GM12878 (cell line): Measurements from ENCODE around the gene INCA1. TPM values are rescaled to one million over a fixed set of nuclear protein-coding genes. Genes with fewer than 3 reads are reported as not detected.

Source experiments
- ATAC-seq: fragments of 200-7000 bp; cut with Tn5 transposase; 3 replicates; pipeline ENCODE4 v1.9.1; 2020; ENCODE audit warnings: mild to moderate bottlenecking, moderate library complexity
- BruUV-seq: library from RNA; stranded (reverse); fragments of 400-500 nt; replicated peaks from 2 replicates; lab custom pipeline; 2021; lab: Mats Ljungman, UMichigan
- CTCF ChIA-PET: fragments of 300-600 bp; sonication (Branson Sonifier 250); formaldehyde crosslinking; extraction: SDS; loops from one replicate; lab custom pipeline; 2021; ENCODE audit warnings: inconsistent platforms; lab: Yijun Ruan, JAX
- POLR2A ChIA-PET: fragments of 350-600 bp; formaldehyde crosslinking; extraction: SDS; loops from one replicate; lab custom pipeline; 2021; ENCODE audit warnings: inconsistent platforms; lab: Charles Lee
- RAD21 ChIA-PET: fragments of 300-600 bp; sonication (Branson Sonifier 250); formaldehyde crosslinking; loops from one replicate; lab custom pipeline; 2023; ENCODE audit warnings: antibody characterized with exemption; ENCODE audit not compliant: unreplicated experiment; lab: Charles Lee
- SMC1A ChIA-PET: fragments of 300-600 bp; sonication (Branson Sonifier 250); formaldehyde crosslinking; loops from one replicate; lab custom pipeline; 2023; ENCODE audit not compliant: unreplicated experiment, uncharacterized antibody; lab: Charles Lee
- DNase-seq: peaks from one replicate; pipeline ENCODE4 v3.0.0-alpha.2; 2011; ENCODE audit warnings: low read depth, low spot score
- FAIRE-seq: peaks from 3 replicates; lab custom pipeline; 2011; peaks lifted over from hg19 to GRCh38; lab: Jason Lieb, UNC
- H2AFZ ChIP-seq: 2 replicates; pipeline ENCODE4 v1.6.0; 2011; ENCODE audit warnings: low read depth, low read length, control low read depth; ENCODE audit not compliant: control insufficient read depth
- H3K27ac ChIP-seq: 2 replicates; pipeline ENCODE4 v1.5.1; 2011; ENCODE audit warnings: control low read depth; ENCODE audit not compliant: control insufficient read depth, insufficient read depth
- H3K27me3 ChIP-seq, 2 experiments: replicated peaks in 1 of 2; 2 replicates each; pipeline versions ENCODE4 v1.6.0 to v1.6.1; 2011; ENCODE audit warnings: low read length in 1 of 2; ENCODE audit not compliant: control insufficient read depth in 2 of 2, insufficient read depth in 2 of 2
- H3K36me3 ChIP-seq, 2 experiments: 2 replicates each; pipeline ENCODE4 v1.5.1; 2011; ENCODE audit warnings: low read length in 1 of 2; ENCODE audit not compliant: control insufficient read depth in 2 of 2, insufficient read depth in 2 of 2
- H3K4me1 ChIP-seq: 2 replicates; pipeline ENCODE4 v1.6.1; 2011; ENCODE audit warnings: mild to moderate bottlenecking, low read length, moderate library complexity, mixed read lengths; ENCODE audit not compliant: control insufficient read depth, insufficient read depth
- H3K4me2 ChIP-seq: 2 replicates; pipeline ENCODE4 v1.6.0; 2011; ENCODE audit warnings: control low read depth; ENCODE audit not compliant: control insufficient read depth, insufficient read depth
- H3K4me3 ChIP-seq: fragments of 200-600 bp; sonication (generic); 2 replicates; pipeline ENCODE4 v1.5.1; 2016
- H3K79me2 ChIP-seq: 2 replicates; pipeline ENCODE4 v1.6.0; 2011; ENCODE audit warnings: low read length; ENCODE audit not compliant: control insufficient read depth, insufficient read depth
- H3K9ac ChIP-seq: 2 replicates; pipeline ENCODE4 v1.8.0; 2011; ENCODE audit warnings: low read length, control low read depth, mixed read lengths; ENCODE audit not compliant: control insufficient read depth, insufficient read depth
- H3K9me3 ChIP-seq: replicated peaks from 3 replicates; pipeline ENCODE4 v1.5.1; 2011; ENCODE audit warnings: mild to moderate bottlenecking, low read length; ENCODE audit not compliant: control insufficient read depth, insufficient read depth
- H4K20me1 ChIP-seq: 2 replicates; pipeline ENCODE4 v1.6.0; 2011; ENCODE audit not compliant: control insufficient read depth, insufficient read depth
- JUNB ChIP-seq: IDR thresholded peaks from 2 replicates; pipeline ENCODE4 v1.6.1; 2016; ENCODE audit warnings: antibody characterized with exemption, mild to moderate bottlenecking
- NFIC ChIP-seq: IDR thresholded peaks from 2 replicates; pipeline ENCODE4 v1.6.1; 2012; ENCODE audit warnings: low read depth, mild to moderate bottlenecking, inconsistent platforms, low read length, moderate library complexity
- PML ChIP-seq: IDR thresholded peaks from 2 replicates; pipeline ENCODE4 v1.6.1; 2012; ENCODE audit warnings: low read length, inconsistent platforms
- SUZ12 ChIP-seq: fragments of 200-600 bp; sonication (generic); IDR thresholded peaks from one replicate; pipeline ENCODE4 v1.6.1; 2018; ENCODE audit warnings: antibody characterized with exemption, mild to moderate bottlenecking; ENCODE audit not compliant: unreplicated experiment
- WGBS: methylation state at CpG from one replicate; pipeline ENCODE4 v1.1.6; 2016; ENCODE audit warnings: low lambda C conversion rate; ENCODE audit not compliant: insufficient replicate concordance, insufficient coverage; ENCODE audit errors: missing lambda C conversion rate; 5-methylcytosine and 5-hydroxymethylcytosine counted together
- in situ Hi-C: fragments of 300-500 bp; cut with MboI; formaldehyde crosslinking; loops from 9 replicates; pipeline ENCODE4 v1.14.3; 2018; ENCODE audit warnings: mixed read lengths
- intact Hi-C: fragments of 100-400 bp; cut with micrococcal nuclease; formaldehyde crosslinking; loops from one replicate; pipeline ENCODE4 v1.14.2; 2022; ENCODE audit not compliant: unreplicated experiment
- polyA plus RNA-seq, 11 experiments: library from polyadenylated mRNA; depleted of rRNA in 4 of 11; unstranded in 6 of 11; stranded (reverse) in 5 of 11; fragments of >200 nt; fragmentation: Nextera tagmentation in 4 of 11; fragmentation: Illumina TruSeq in 1 of 11; extraction: Ambion mirVana in 4 of 11; extraction: Trizol in 1 of 11; gene quantifications; 1 replicate in 1 of 11; 2 replicates in 10 of 11; pipeline versions ENCODE4 v1.2.1 to v1.2.3, GENCODE V29; 2011 to 2016; ENCODE audit warnings: inconsistent platforms in 2 of 11, missing spikeins in 2 of 11, low read depth in 1 of 11
- total RNA-seq, 4 experiments: library from RNA; depleted of rRNA in 3 of 4; stranded (reverse); fragments of >200 nt in 3 of 4; fragmentation: Illumina TruSeq in 1 of 4; extraction: Trizol in 1 of 4; gene quantifications; 2 replicates each; pipeline versions ENCODE4 v1.2.1 to v1.2.3, GENCODE V29; 2013 to 2021
- TF ChIP-seq, protein P1 (sequence below): IDR thresholded peaks from 2 replicates; pipeline ENCODE4 v1.6.1; 2012; ENCODE audit warnings: improper control_type of control experiment, low read depth, low read length; ENCODE audit not compliant: insufficient replicate concordance
- TF ChIP-seq, protein P2 (sequence below): fragments of 450-650 bp; IDR thresholded peaks from 2 replicates; pipeline ENCODE4 v1.6.1; 2017; ENCODE audit warnings: antibody characterized with exemption, mild to moderate bottlenecking, moderate library complexity
- TF ChIP-seq, protein P3 (sequence below): fragments of 450-650 bp; IDR thresholded peaks from 2 replicates; pipeline ENCODE4 v1.6.1; 2016; ENCODE audit warnings: mild to moderate bottlenecking, moderate library complexity, borderline replicate concordance

INCA1 gene
- total and polyA plus RNA-seq, 10 of the 15 experiments (the other 5 are each of a cell fraction or from before 2014, with no cell fraction given): 0.19 to 1.8 (median 0.45) TPM

DNA sequence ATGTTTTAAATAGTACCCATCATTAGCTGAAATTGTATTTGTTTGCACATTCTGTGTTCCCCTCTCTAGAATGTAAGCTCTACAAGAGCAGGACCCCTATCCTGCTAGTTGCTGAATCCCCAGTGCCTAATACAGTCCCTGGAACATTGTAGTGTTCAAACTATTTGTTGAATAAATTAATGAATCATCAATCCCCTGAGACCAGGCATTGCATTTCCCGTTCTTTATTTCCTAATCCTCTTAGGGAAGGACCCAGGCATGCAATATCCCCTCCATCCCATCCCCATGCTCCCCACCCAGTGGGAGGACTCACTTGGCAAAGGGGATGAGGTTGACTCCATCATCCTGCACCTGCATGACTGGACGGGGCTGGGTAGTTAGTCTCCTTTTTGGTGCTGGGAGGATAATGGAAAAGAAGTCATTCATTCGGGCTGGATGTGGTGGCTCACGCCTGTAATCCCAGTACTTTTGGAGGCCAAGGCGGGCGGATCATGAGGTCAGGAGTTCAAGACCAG lies 3.2 kb downstream of the INCA1 start:
- intact Hi-C loops: no loop called here
- BruUV-seq: no TSS peak
- no peak overlapping the region for H3K27ac ChIP-seq
- no peak for FAIRE-seq
- no peak for DNase-seq
- H4K20me1 ChIP-seq: no peaks in the 10 kb centered on the region
- no peak overlapping the region for H3K4me3 ChIP-seq
- ChIA-PET SMC1A (no interaction called here), POLR2A (interaction anchor here (0.7 kb wide), 1 partner anchor 201 kb away, joined by 4 read pairs; no protein-coding TSS in a partner anchor), CTCF (no interaction called here), RAD21 (no interaction called here)
- H3K9ac ChIP-seq: no peak overlapping the region
- H3K79me2 ChIP-seq: peaks cover 13% of the 10 kb centered on the region
- WGBS: 66% methylated on average over 6 of the region's 6 CpGs
- no peaks in the 10 kb centered on the region for H3K36me3 ChIP-seq
- H2AFZ ChIP-seq: no peak overlapping the region
- no peaks in the 10 kb centered on the region for H3K27me3 ChIP-seq
- peaks cover 4% of the 10 kb centered on the region for H3K4me1 ChIP-seq
- no peaks in the 10 kb centered on the region for H3K9me3 ChIP-seq
- in situ Hi-C loops: no loop called here
- ATAC-seq: no peak
- H3K4me2 ChIP-seq: no peak overlapping the region
- TF ChIP-seq, protein P1, sequence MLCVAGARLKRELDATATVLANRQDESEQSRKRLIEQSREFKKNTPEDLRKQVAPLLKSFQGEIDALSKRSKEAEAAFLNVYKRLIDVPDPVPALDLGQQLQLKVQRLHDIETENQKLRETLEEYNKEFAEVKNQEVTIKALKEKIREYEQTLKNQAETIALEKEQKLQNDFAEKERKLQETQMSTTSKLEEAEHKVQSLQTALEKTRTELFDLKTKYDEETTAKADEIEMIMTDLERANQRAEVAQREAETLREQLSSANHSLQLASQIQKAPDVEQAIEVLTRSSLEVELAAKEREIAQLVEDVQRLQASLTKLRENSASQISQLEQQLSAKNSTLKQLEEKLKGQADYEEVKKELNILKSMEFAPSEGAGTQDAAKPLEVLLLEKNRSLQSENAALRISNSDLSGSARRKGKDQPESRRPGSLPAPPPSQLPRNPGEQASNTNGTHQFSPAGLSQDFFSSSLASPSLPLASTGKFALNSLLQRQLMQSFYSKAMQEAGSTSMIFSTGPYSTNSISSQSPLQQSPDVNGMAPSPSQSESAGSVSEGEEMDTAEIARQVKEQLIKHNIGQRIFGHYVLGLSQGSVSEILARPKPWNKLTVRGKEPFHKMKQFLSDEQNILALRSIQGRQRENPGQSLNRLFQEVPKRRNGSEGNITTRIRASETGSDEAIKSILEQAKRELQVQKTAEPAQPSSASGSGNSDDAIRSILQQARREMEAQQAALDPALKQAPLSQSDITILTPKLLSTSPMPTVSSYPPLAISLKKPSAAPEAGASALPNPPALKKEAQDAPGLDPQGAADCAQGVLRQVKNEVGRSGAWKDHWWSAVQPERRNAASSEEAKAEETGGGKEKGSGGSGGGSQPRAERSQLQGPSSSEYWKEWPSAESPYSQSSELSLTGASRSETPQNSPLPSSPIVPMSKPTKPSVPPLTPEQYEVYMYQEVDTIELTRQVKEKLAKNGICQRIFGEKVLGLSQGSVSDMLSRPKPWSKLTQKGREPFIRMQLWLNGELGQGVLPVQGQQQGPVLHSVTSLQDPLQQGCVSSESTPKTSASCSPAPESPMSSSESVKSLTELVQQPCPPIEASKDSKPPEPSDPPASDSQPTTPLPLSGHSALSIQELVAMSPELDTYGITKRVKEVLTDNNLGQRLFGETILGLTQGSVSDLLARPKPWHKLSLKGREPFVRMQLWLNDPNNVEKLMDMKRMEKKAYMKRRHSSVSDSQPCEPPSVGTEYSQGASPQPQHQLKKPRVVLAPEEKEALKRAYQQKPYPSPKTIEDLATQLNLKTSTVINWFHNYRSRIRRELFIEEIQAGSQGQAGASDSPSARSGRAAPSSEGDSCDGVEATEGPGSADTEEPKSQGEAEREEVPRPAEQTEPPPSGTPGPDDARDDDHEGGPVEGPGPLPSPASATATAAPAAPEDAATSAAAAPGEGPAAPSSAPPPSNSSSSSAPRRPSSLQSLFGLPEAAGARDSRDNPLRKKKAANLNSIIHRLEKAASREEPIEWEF: no peak
- TF ChIP-seq, protein P2, sequence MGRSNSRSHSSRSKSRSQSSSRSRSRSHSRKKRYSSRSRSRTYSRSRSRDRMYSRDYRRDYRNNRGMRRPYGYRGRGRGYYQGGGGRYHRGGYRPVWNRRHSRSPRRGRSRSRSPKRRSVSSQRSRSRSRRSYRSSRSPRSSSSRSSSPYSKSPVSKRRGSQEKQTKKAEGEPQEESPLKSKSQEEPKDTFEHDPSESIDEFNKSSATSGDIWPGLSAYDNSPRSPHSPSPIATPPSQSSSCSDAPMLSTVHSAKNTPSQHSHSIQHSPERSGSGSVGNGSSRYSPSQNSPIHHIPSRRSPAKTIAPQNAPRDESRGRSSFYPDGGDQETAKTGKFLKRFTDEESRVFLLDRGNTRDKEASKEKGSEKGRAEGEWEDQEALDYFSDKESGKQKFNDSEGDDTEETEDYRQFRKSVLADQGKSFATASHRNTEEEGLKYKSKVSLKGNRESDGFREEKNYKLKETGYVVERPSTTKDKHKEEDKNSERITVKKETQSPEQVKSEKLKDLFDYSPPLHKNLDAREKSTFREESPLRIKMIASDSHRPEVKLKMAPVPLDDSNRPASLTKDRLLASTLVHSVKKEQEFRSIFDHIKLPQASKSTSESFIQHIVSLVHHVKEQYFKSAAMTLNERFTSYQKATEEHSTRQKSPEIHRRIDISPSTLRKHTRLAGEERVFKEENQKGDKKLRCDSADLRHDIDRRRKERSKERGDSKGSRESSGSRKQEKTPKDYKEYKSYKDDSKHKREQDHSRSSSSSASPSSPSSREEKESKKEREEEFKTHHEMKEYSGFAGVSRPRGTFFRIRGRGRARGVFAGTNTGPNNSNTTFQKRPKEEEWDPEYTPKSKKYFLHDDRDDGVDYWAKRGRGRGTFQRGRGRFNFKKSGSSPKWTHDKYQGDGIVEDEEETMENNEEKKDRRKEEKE: no peak
- TF ChIP-seq NFIC (no peak), PML (no peak), JUNB (no peak), SUZ12 (no peak)
- TF ChIP-seq, protein P3, sequence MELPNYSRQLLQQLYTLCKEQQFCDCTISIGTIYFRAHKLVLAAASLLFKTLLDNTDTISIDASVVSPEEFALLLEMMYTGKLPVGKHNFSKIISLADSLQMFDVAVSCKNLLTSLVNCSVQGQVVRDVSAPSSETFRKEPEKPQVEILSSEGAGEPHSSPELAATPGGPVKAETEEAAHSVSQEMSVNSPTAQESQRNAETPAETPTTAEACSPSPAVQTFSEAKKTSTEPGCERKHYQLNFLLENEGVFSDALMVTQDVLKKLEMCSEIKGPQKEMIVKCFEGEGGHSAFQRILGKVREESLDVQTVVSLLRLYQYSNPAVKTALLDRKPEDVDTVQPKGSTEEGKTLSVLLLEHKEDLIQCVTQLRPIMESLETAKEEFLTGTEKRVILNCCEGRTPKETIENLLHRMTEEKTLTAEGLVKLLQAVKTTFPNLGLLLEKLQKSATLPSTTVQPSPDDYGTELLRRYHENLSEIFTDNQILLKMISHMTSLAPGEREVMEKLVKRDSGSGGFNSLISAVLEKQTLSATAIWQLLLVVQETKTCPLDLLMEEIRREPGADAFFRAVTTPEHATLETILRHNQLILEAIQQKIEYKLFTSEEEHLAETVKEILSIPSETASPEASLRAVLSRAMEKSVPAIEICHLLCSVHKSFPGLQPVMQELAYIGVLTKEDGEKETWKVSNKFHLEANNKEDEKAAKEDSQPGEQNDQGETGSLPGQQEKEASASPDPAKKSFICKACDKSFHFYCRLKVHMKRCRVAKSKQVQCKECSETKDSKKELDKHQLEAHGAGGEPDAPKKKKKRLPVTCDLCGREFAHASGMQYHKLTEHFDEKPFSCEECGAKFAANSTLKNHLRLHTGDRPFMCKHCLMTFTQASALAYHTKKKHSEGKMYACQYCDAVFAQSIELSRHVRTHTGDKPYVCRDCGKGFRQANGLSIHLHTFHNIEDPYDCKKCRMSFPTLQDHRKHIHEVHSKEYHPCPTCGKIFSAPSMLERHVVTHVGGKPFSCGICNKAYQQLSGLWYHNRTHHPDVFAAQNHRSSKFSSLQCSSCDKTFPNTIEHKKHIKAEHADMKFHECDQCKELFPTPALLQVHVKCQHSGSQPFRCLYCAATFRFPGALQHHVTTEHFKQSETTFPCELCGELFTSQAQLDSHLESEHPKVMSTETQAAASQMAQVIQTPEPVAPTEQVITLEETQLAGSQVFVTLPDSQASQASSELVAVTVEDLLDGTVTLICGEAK: no peak
